Limb (tissue), 2 donors: ENCODE measurements around the gene INCENP.
A peak's percentile ranks its signal among the peaks of the same experiment; 100 is the strongest.
"Not testable (repeated sequence)": the region's sequence is repeated elsewhere in the genome, so short reads cannot be mapped to it uniquely, and the experiment has no call there.

ENCODE experiments used
- DNase-seq, 2 donors: peaks; one replicate each; pipeline ENCODE4 v3.0.0-alpha.2; 2016; ENCODE audit errors: extremely low spot score in 2 of 2

INCENP gene

DNA sequence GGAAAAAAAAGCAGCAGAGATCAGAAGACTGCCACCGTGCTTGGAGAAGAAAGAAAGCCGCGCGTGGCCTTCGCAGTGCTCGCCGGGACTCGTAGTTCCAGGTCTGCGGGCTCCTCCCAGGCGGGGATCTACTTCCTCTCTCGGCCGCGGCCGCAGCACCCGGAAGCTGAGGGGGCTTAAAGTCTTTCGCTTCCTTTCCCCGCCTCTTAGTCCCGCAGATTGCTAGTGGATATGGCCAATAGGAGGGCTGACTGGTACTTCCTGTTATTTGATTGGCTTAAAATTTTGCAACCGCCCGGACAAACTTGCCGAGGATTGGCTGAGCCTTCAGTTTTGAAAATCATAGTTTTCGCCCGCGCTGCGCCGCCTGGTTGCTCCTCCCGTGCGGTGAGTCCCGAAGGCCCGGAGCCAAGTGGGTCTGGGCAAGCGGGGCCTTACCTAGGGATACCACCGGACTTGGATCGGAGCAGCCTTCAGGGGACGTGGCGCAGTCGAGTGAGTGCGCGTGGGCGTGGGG, at the start of gene INCENP:
Gene INCENP, plus strand, starts transcription at position 343 of the 517 bp plus-strand sequence. CDS start 4,151 bp downstream, outside the sequence.
- DNase-seq = peak; percentile 94 to 99

DNA sequence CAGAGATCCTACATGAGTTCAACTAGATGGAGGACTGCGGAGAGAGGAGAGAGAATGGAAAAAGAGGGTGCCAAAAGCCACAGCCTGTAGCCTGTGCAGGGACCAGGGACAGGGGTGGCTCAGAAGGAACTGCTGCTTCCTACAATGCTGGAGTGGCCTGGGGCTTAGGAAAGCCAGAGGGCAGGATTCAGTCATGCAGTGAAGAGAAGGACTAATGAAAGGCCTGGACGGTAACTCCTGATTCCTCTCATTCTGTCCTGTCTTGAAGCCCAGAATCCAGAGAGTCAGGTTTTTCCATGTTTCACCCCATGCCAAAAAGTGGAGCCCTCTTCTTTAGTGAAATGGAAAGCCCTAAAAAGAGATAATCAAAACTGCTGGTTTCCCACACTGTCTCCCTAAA, 48.4 kb upstream of the INCENP start:
- DNase-seq = no peak

DNA sequence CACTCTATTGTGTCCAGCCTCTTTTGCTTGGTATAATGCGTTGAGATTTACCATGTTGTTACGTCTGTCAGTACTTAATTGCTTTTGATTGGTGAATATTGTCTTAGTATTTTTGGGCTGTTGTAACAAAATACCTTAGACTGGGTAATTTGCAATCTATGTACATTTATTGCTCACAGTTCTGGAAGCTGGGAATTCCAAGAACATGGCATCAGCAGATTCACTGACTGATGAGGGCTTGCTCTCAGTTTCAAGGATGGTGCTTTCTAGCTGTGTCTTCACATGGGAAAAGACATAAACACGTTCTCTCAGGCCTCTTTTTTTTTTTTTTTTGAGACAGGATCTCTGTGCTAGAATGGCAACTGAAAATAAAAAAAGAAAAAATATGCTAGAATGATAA, 46.7 kb upstream of the INCENP start:
- no peak for DNase-seq

DNA sequence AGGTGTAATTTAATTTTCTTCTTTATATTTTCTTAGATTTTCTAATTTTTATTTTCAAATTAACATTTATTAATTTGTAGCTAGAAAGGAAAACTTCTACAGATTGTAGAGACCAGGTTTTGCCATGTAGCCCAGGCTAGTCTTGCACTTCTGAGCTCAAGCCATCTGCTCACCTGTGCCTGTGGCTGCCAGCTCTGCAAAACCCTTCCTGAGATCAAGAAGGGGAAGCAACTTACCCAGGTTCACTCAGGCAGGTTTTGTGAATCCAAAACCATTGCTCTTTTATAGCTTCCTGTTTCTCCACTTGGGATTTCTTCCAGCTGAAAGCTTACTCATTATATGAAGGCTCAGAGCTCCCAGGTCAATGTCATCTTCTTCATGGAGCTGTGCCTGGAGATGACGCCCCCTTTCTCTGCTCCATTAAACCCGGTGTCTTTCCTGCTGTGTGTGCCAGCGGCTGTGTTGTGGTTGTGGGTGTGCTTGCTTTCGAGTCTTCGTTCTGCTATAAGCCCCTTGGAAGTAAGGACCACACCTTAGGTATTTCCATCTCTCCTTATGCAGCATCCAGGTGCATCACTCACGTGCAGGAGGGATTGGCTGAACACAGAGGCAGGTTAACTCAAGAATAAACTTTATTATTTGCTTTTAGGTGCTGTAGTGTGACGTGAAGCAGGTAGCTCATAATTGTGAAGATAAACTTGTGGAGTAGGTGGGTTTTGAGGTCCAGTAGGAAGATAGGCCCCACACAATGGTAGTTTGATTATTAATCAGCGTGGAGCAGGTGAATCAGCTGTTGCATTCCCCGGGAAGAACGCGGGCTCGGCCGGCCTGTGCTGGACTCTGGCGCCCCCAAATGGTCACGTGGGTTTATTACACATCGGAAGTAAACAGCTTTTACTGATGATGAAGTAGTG, 42.2 kb upstream of the INCENP start:
- DNase-seq = peak; percentile 68 to 87

DNA sequence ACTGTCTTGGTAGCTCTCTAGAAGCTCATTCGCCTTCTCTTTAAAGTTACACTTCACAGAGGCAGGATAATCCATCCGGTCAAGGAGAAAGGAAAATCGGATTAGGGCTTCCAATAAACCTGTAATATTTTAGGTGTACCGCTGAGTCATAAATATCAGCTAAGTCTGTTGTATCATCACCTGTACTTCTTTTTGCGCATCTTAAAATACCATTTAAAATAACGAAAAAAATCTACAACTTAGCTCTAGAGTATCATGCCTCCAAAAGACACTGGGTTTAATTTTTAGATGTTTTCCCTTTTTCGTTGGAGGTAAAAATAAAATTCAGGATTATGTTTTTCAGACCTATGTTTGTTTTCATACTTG, 41.5 kb upstream of the INCENP start:
- no peak for DNase-seq

DNA sequence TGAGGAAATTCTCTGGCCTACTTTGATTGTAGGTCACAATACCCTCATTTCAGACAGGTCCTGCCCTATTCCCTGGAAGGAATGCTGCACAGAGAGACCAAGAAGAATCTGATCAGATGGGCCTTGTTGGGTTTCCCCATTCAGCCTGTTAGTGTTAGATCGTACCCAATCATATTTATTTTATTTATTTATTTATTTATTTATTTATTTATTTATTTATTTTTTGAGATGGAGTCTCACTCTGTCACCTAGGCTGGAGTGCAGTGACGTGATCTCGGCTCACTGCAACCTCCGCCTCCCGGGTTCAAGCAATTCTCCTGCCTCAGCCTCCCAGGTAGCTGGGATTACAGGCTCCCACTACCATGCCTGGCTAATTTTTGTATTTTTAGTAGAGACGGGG, 39.0 kb upstream of the INCENP start:
- DNase-seq = not testable (repeated sequence)

DNA sequence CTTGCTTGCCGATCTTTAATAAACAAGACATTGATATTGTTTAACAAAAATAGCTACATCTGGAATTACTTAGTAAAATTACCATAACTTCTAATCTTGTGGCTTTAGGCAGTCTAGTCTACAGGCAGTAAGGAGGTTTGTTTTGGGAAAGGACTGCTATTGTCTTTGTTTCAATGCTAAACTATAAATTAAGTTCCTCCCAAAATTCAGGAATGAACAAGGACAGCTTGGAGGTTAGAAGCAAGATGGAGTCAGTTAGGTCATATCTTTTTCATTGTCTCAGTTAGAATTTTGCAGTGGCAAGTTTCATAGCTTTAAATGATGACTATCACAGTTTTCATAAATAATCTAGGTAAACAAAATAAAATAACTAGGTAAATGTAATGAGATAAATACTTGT, 36.1 kb upstream of the INCENP start:
- no peak for DNase-seq

DNA sequence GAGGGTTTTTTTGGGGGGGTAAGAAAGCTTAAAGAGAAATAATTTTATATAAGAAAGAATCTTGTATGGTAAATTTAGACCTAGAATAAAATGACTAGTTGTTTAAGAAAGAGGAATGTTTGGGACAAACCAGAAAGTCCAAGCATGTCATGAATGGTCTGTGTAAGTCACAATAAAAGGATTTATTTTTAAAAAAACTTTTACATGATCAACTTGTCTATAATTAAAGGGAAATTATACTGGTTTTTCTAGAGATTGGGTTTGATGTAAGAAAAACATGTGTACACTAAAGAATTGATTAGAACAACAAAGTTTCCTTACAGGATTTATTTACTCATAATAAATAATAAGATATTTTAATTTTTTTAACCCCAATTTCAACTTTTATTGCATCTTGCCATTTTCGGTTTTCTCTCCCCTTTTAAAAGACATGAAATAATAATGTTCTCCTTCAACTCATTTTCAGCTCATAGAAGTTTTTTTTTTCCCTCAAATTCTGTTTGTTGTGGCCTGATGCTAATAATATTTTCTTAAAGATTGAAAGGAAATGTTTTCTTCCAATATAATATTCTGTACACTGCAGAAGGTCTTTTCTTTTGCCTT, 35.4 kb upstream of the INCENP start:
- DNase-seq = no peak

DNA sequence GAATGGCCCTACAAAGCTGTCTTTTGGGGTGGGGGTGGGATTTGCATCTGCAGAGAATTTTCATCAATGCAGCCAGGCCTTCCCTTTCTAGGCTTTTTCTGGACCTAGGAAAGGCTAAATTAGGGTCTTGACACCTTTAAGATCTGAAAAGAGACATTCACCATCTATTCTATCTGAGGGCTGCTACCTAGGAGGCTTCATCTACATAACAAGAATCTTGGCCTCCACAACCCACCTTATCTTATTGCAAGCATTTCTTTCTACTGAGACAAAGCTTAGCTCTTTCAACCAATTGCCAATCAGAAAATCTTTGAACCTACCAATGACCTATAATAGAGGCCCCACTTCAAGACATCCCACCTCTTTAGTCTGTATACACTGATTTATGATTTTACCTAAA, 20.7 kb upstream of the INCENP start:
- no peak for DNase-seq

DNA sequence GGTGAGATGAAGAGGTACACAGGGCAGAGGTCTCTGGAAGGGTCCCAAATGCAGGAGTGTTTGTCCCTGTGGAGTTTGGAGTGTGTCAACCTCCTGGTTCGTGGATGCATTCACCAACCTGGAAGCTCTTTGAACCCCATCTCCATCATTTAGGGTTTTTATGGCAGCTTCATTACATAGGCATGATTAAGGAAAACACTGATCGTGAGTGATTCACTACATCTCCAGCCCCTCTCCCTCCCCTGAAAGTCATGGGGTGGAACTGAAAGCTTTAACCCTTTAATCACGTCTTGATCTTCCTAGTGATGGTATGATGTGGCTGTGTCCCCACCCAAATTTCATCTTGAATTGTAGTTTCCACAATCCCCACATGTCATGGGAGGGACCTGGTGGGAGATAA, 19.8 kb upstream of the INCENP start:
- no peak for DNase-seq

DNA sequence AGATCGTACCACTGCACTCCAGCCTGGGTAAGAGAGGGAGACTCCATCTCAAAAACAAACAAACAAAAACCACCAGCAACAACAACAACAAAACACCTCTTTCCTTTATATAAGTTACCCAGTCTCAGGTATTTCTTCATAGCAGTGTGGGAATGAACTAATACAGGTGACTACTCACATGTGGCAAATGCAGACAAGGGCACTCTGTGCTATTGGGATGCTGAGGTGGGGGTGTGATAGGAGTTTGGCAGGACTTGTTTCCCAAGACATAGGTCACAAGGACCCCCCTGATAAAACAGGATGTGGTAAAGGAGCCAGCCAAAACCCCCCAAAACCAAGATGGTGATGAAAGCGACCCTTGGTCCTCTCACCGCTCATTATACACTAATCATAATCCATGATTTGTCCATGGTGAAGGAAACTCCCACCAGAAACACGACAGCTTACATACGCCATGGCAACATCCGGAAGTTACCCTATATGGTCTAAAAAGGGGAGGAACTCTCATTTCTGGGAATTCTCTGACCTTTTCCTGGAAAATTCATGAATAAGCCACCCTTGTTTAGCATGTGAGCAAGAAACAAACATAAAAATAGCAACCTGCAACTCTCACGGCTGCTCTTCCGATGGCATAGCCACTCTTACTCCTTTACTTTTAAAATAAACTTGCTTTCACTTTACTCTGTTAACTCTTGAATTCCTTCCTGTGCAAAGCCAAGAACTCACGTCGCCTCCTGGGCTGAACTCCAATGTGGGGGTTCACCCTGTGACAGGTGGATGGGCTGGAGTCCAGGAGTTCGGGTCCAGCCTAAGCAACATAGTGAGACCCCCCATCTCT, 18.8 kb upstream of the INCENP start:
- DNase-seq = peak in 1 of 2 donors; percentile 36

DNA sequence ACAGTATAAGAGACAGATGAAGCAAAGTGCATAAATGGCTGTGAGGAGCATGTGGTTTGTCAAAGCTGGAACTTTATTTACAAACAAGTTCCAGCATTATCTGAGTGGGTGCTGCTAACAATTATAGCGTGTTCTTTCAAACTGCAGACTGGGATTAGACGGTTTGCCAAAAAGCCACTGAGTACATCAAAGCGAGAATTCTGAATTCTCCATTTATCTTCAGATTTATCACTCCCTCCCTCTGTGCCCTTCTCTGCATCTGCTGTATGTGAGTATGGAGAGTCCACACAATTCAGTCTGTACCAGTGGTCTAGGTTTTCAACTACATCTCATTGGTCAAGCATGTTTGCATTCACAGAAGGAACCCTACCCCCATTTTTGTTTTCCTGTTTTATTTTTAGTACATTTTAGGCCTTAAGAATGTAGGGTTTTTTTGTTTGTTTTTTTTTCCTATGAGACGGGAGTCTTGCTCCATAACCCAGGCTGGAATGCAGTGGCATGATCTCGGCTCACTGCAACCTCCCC, 18.1 kb upstream of the INCENP start:
- DNase-seq = no peak

DNA sequence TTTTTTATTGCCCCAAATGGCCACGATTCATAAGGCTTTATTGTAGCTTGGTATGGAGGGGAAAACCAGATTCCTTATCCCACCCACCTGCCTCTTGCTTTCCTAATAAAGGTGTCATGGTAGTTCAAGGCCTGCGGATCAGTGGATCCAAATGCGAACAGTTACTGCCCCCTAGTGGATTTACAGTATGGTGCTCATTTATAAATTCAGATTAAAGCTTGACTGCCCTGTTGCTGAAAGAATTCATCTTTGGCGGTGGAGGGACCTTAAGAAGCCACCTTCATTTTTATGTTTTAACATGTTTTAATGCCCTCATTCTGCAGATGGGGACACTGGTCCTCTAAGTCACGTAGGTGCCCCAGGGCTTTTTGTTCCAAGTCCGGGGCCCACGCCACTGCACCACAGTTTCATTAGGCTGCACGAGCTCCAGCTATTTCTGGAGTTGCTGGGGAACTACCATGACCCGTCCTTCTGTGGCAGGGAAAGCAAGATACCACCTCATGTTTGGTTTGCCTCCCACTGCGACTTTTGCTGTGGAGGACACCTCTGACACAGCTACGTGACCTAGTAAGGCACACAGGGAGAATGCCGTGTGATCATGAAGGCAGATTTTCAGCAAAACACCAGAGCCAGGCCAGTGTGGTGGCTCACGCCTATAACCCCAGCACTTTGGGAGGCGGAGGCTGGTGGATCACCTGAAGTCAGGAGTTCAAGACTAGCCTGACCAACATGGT, 15.6 kb upstream of the INCENP start:
- peak; percentile 54 to 84 for DNase-seq

DNA sequence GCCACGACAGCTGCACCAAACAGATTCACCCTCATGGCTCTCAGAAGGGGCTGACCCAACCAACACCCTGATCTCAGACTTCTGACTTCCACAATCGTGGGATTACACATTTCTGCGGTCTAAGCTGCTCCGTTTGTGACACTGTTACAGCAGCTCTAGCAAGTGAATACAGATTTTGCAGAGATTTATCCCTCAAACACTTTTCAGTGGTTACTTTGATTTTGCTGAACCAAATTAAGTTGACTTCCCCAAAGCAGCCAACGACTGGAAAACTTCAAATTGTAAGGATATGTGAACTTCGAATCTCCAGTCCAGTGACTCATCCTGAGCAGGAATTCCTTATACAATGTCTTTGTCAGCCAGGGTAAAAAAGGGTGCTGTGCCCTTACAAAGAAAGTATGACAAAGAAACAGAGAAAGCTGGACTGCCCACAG, 14.8 kb upstream of the INCENP start:
- no peak for DNase-seq

DNA sequence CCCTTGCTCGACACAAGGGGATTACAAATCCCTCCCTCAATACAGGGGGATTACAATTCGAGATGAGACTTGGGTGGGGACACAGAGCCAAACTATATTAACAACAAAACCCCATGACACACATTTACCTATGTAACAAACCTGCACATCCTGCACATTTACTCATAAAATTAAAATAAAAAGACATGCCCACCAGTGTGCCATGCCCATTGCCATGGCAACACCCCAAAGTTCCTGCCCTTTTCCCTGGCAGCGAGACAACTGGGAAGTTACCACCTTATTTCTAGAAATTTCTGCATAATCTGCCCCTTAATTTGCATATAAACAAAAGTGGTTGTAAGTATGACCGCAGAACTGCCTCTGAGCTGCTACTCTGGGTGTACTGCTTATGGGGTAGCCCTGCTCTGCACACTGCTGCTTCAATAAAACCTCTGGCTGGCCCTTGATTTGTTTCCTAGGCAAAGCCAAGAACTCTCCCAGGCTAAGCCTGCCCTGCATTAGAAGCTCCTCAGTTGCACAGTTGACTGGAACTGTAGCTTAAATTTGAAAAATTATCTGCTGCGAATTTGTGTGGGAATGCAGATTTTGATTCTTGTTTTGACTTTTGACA, 8.6 kb upstream of the INCENP start:
- DNase-seq = no peak

DNA sequence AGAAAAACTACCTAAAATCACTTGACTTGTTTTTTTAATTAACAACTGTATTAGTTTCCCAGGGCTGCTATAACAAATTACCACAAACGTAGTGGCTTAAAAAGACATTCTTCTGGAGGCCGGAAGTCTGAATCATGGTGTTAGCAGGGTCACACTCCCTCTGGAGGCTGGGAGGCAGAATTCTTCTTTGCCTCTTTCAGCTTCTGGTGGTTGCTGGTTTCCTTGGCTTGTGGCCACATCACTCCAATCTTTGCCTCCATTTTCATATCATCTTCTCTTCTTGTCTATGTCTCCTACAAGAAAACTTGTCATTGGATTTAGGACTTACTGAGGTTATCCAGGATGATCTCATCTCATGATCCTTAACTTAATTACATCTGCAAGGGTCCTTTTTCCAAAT, 7.4 kb upstream of the INCENP start:
- DNase-seq = no peak

DNA sequence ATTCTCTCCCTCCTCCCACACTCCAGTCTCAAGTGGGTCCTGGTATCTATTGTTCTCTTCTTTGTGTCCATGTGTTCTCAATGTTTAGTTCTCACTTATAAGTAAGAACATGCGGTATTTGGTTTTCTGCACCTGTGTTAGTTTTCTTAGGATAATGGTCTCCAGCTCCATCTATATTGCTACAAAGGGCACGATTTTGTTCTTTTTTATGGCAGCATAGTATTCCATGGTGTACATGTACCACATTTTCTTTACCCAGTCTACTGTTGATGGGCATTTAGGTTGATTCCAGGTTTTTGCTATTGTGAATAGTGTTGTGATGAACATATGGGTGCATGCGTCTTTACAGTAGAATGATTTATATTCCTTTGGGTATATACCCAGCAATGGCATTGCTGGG, 4.2 kb upstream of the INCENP start:
- DNase-seq = no peak

DNA sequence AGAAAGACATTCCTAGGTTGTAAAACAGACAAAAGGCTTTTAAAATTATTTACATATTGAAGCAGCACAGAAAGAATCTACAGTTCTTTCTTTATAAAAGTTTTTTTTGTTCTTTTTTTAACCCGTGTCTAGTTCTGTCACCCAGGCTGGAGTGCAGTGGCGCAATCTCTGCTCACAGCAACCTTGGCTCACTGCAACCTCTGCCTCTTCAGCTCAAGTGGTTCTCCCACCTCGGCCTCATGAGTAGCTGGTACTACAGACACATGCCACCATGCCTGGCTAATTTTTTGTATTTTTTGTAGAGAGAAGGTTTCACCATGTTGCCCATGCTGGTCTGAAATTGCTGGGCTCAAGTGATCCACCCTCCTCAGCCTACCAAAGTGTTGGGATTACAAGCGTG, 3.8 kb upstream of the INCENP start:
- no peak for DNase-seq

DNA sequence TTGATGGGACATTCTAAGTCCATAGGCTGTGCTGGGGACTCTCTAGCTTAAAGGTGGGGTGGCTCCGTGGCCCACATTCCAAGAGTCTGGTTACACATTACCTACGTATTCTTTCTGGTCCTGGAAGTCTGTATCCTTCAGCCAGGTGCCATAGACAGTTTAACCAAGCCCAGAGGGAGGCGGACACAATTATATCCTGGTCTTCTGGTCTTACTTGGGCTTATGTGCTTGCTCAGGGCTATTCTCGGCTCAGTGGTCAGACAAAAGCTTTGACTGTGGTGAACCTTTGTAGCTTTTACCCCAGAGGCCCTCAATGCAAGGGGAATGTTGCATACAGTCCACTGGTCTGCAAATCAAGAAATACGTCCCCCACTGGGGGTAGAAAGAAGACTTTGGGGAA, 3.4 kb upstream of the INCENP start:
- no peak for DNase-seq

DNA sequence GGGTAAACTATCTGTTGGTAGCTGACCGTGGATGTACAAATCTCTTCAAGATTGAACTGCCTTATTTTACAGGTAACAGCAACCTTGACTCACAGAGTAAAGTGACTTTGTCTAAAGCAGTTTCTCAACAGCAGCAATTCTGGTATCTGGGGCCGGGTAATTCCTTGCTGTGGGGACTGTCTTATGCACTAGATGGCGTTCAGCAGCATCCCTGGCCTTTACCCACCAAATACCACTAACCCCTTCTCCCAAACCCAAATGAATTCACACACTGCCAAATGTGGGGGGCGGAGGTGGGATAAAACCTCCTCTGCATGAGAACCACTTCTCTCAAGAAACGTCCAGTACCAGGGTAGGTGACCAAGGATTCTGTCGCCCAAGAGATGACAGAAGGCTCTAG, 1.7 kb upstream of the INCENP start:
- no peak for DNase-seq
